ENCODE data around the gene JPH4. TPM values are rescaled to one million over a fixed set of nuclear protein-coding genes. Genes with fewer than 3 reads are reported as not detected.

JPH4 gene
- total and polyA plus RNA-seq, 2 donors (not counting 3 experiments of a cell fraction or from before 2014, with no cell fraction given), result 0.06 TPM; not detected in 1

GRCh38 chr14:23528555-23528954, 50.0 kb downstream of the JPH4 start:
- Histone ChIP-seq H3K4me1 (ENCODE audit: control insufficient read depth, extremely low read depth, insufficient read depth, low read length) (no peaks in the 10 kb centered on the region), H4K20me1 (replicated peaks; ENCODE audit: control insufficient read depth, extremely low read depth, insufficient read depth, low read length) (no peaks in the 10 kb centered on the region), H3K4me3 (replicated peaks in 1 of 3; ENCODE audit: insufficient read depth in 1 of 3, low read depth in 1 of 3, low read length in 3 of 3) (no peak overlapping the region), H3K27ac (ENCODE audit: insufficient read depth, low read depth, low read length) (no peak overlapping the region), H3K9me1 (replicated peaks; ENCODE audit: control insufficient read depth, extremely low read depth, insufficient read depth, low read length) (no peaks in the 10 kb centered on the region), H3K36me3 (ENCODE audit: control insufficient read depth in 2 of 2, extremely low read depth in 1 of 2, insufficient read depth in 2 of 2, low read length in 2 of 2) (no peaks in the 10 kb centered on the region), H3K27me3 (ENCODE audit: control insufficient read depth in 2 of 2, insufficient read depth in 2 of 2, low read length in 2 of 2) (no peaks in the 10 kb centered on the region), H2AFZ (ENCODE audit: low read depth, low read length) (no peak overlapping the region), H3K4me2 (ENCODE audit: insufficient read depth, low read length) (no peak overlapping the region), H3K9me3 (replicated peaks; ENCODE audit: control insufficient read depth, insufficient read depth, low read length) (no peaks in the 10 kb centered on the region), H3K9ac (replicated peaks; ENCODE audit: extremely low read depth, insufficient read depth, low read length) (no peak overlapping the region), H3K79me2 (ENCODE audit: control insufficient read depth, insufficient read depth, low read length) (no peaks in the 10 kb centered on the region)
- intact Hi-C loops (cut with micrococcal nuclease), result no loop called here
- DNase-seq (ENCODE audit: low read depth, low spot score) (no peak), FAIRE-seq (no peak)
- CTCF ChIA-PET, result interaction anchor here (0.6 to 2.0 kb wide), 6 partner anchors 9 to 31 kb away, joined by 3 to 10 read pairs (median 7); no protein-coding TSS in a partner anchor
- no TSS peak for BruUV-seq (replicated peaks)
- POLR2A ChIA-PET, result no interaction called here
- no peak for TF ChIP-seq GATA2 (IDR thresholded peaks at IDR 0.05; ENCODE audit: insufficient read depth, insufficient read length, low read depth, low read length)
- TF ChIP-seq CTCF (IDR thresholded peaks at IDR 0.05; ENCODE audit: extremely low read depth in 1 of 2, insufficient read depth in 1 of 2, low read depth in 1 of 2, low read length in 2 of 2), result peak in 1 of 2 donors; percentile 5
- dilution Hi-C loops (cut with MboI; ENCODE audit: extremely low pct_ligation_motif_present, low sequenced_read_pairs), result no loop called here

GRCh38 chr14:23525611-23526010, 53.0 kb downstream of the JPH4 start:
- FAIRE-seq, result no peak
- ChIA-PET CTCF (interaction anchor here (3.0 kb wide), 1 partner anchor 34 kb away, joined by 13 read pairs; no protein-coding TSS in a partner anchor), POLR2A (no interaction called here)
- dilution Hi-C loops (cut with MboI; ENCODE audit: extremely low pct_ligation_motif_present, low sequenced_read_pairs), result no loop called here
- Histone ChIP-seq H4K20me1 (replicated peaks; ENCODE audit: control insufficient read depth, extremely low read depth, insufficient read depth, low read length) (no peaks in the 10 kb centered on the region), H2AFZ (ENCODE audit: low read depth, low read length) (no peak overlapping the region), H3K9me1 (replicated peaks; ENCODE audit: control insufficient read depth, extremely low read depth, insufficient read depth, low read length) (no peaks in the 10 kb centered on the region), H3K9ac (replicated peaks; ENCODE audit: extremely low read depth, insufficient read depth, low read length) (no peak overlapping the region), H3K27me3 (ENCODE audit: control insufficient read depth in 2 of 2, insufficient read depth in 2 of 2, low read length in 2 of 2) (no peaks in the 10 kb centered on the region), H3K27ac (ENCODE audit: insufficient read depth, low read depth, low read length) (no peak overlapping the region), H3K4me2 (ENCODE audit: insufficient read depth, low read length) (no peak overlapping the region), H3K4me3 (replicated peaks in 1 of 3; ENCODE audit: insufficient read depth in 1 of 3, low read depth in 1 of 3, low read length in 3 of 3) (no peak overlapping the region), H3K4me1 (ENCODE audit: control insufficient read depth, extremely low read depth, insufficient read depth, low read length) (no peaks in the 10 kb centered on the region), H3K36me3 (ENCODE audit: control insufficient read depth in 2 of 2, extremely low read depth in 1 of 2, insufficient read depth in 2 of 2, low read length in 2 of 2) (no peaks in the 10 kb centered on the region), H3K9me3 (replicated peaks; ENCODE audit: control insufficient read depth, insufficient read depth, low read length) (no peaks in the 10 kb centered on the region), H3K79me2 (ENCODE audit: control insufficient read depth, insufficient read depth, low read length) (no peaks in the 10 kb centered on the region)
- TF ChIP-seq POLR2AphosphoS5 (IDR thresholded peaks at IDR 0.05; ENCODE audit: insufficient read depth, low read depth, low read length) (no peak), JUN (IDR thresholded peaks at IDR 0.05; ENCODE audit: borderline replicate concordance, insufficient read depth, insufficient read length, low read depth) (no peak), CTCF (IDR thresholded peaks at IDR 0.05; ENCODE audit: extremely low read depth in 1 of 2, insufficient read depth in 1 of 2, low read depth in 1 of 2, low read length in 2 of 2) (no peak), POLR2A (IDR thresholded peaks at IDR 0.05; ENCODE audit: low read depth, low read length) (no peak), GATA2 (IDR thresholded peaks at IDR 0.05; ENCODE audit: insufficient read depth, insufficient read length, low read depth, low read length) (no peak), MYC (IDR thresholded peaks at IDR 0.05; ENCODE audit: low read depth, low read length) (no peak), FOS (IDR thresholded peaks at IDR 0.05; ENCODE audit: borderline replicate concordance, insufficient read depth, low read length) (no peak), EZH2 (IDR thresholded peaks at IDR 0.05; ENCODE audit: borderline replicate concordance, low read depth, low read length, severe bottlenecking) (no peak), MAX (IDR thresholded peaks at IDR 0.05; ENCODE audit: insufficient read depth, insufficient read length) (no peak)
- BruUV-seq (replicated peaks), result no TSS peak
- intact Hi-C loops (cut with micrococcal nuclease), result no loop called here
- DNase-seq (ENCODE audit: low read depth, low spot score), result no peak
